ENCODE data around the gene MCF2L2. TPM values are rescaled to one million over a fixed set of nuclear protein-coding genes. Genes with fewer than 3 reads are reported as not detected.
A peak's percentile ranks its signal among the peaks of the same experiment; 100 is the strongest.

MCF2L2 gene
- 0.32 and 0.36 TPM in 2 replicates for total RNA-seq

GRCh38 chr3:183428447-183429211, at the start of gene MCF2L2:
MCF2L2 (minus strand) TSS chr3:183428619; CDS start chr3:183427977, 642 bp downstream.

GRCh38 chr3:183252973-183253527, 175.4 kb downstream of the MCF2L2 start, which contains the start of gene B3GNT5:
B3GNT5 (plus strand) TSS chr3:183253253; CDS start chr3:183269799, 16,546 bp downstream.

Small RNA genes lying within 50 kb of the gene (small RNA-seq; reads per million reads assigned to genes)
- gene RF00092 (not detected), gene RF00394 (not detected), gene RF01241 (not detected), gene RNA5SP151 (not detected), gene SNORA63D (0.88 reads per million, percentile 14 among the genes with 10 or more reads in this experiment)

Other genes starting within 250 kb of the MCF2L2 start
- 2.2 and 2.9 TPM in 2 replicates for gene B3GNT5, start 175.4 kb downstream of the MCF2L2 start, total RNA-seq
- gene KLHL6, start 127.1 kb upstream of the MCF2L2 start, total RNA-seq: under 0.01 TPM in 1 of 2 replicates, not detected in the other
- gene KLHL24, start 207.0 kb upstream of the MCF2L2 start, total RNA-seq: 54.2 and 64.1 TPM in 2 replicates

Data from hair follicle dermal papilla cell (primary cell).